ENCODE measurements around the gene COQ8A.

DNA sequence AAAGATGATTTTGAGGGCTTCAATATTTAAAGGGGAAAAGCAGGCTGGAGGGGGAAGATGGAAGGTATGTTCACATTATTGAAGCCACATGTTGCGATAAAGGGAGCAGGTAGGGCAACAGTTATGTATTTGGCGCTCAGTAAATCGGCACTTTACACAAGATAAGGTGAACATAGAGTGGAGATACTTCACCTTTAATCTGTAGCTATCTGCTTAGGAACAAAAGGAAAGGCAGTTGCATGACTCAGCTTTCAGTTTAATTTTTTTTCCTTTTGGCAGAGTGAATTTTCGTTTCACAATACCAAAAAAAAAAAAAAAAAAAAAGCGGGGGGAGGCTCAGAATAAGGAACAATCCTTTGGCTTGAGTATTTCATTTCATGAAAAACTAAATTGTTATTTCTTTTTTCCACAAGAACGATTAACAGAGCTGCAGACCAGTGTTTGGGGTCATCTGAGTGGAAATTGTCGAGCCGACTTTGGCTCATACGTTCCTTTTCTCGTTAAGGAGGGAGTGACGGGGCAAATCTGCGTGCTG is 1.1 kb upstream of the COQ8A start:
- TF ChIP-seq, protein P1, sequence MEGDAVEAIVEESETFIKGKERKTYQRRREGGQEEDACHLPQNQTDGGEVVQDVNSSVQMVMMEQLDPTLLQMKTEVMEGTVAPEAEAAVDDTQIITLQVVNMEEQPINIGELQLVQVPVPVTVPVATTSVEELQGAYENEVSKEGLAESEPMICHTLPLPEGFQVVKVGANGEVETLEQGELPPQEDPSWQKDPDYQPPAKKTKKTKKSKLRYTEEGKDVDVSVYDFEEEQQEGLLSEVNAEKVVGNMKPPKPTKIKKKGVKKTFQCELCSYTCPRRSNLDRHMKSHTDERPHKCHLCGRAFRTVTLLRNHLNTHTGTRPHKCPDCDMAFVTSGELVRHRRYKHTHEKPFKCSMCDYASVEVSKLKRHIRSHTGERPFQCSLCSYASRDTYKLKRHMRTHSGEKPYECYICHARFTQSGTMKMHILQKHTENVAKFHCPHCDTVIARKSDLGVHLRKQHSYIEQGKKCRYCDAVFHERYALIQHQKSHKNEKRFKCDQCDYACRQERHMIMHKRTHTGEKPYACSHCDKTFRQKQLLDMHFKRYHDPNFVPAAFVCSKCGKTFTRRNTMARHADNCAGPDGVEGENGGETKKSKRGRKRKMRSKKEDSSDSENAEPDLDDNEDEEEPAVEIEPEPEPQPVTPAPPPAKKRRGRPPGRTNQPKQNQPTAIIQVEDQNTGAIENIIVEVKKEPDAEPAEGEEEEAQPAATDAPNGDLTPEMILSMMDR (conservative IDR thresholded peaks at IDR 0.05; ENCODE audit: low read depth in 2 of 2): no peak
- TF ChIP-seq ZNF331 (CRISPR knock-in tag; IDR thresholded peaks at IDR 0.05; ENCODE audit: low read depth) (no peak), JUNB (IDR thresholded peaks at IDR 0.05; ENCODE audit: unreplicated experiment) (no peak), EZH2phosphoT487 (IDR thresholded peaks at IDR 0.05; ENCODE audit: unreplicated experiment) (no peak), POLR2AphosphoS5 (IDR thresholded peaks at IDR 0.05; ENCODE audit: low read depth) (no peak), EZH2 (IDR thresholded peaks at IDR 0.05; ENCODE audit: low read depth, unreplicated experiment) (no peak), STAT1 (IDR thresholded peaks at IDR 0.05; ENCODE audit: unreplicated experiment) (no peak), CREB1 (CRISPR knock-in tag; IDR thresholded peaks at IDR 0.05; ENCODE audit: low read depth) (no peak), NANOG (IDR thresholded peaks at IDR 0.05; ENCODE audit: borderline replicate concordance) (no peak), ZNF114 (CRISPR knock-in tag; IDR thresholded peaks at IDR 0.05) (no peak)
- TF ChIP-seq, protein P2, sequence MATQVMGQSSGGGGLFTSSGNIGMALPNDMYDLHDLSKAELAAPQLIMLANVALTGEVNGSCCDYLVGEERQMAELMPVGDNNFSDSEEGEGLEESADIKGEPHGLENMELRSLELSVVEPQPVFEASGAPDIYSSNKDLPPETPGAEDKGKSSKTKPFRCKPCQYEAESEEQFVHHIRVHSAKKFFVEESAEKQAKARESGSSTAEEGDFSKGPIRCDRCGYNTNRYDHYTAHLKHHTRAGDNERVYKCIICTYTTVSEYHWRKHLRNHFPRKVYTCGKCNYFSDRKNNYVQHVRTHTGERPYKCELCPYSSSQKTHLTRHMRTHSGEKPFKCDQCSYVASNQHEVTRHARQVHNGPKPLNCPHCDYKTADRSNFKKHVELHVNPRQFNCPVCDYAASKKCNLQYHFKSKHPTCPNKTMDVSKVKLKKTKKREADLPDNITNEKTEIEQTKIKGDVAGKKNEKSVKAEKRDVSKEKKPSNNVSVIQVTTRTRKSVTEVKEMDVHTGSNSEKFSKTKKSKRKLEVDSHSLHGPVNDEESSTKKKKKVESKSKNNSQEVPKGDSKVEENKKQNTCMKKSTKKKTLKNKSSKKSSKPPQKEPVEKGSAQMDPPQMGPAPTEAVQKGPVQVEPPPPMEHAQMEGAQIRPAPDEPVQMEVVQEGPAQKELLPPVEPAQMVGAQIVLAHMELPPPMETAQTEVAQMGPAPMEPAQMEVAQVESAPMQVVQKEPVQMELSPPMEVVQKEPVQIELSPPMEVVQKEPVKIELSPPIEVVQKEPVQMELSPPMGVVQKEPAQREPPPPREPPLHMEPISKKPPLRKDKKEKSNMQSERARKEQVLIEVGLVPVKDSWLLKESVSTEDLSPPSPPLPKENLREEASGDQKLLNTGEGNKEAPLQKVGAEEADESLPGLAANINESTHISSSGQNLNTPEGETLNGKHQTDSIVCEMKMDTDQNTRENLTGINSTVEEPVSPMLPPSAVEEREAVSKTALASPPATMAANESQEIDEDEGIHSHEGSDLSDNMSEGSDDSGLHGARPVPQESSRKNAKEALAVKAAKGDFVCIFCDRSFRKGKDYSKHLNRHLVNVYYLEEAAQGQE (IDR thresholded peaks at IDR 0.05; ENCODE audit: unreplicated experiment): no peak
- TF ChIP-seq, protein P3, sequence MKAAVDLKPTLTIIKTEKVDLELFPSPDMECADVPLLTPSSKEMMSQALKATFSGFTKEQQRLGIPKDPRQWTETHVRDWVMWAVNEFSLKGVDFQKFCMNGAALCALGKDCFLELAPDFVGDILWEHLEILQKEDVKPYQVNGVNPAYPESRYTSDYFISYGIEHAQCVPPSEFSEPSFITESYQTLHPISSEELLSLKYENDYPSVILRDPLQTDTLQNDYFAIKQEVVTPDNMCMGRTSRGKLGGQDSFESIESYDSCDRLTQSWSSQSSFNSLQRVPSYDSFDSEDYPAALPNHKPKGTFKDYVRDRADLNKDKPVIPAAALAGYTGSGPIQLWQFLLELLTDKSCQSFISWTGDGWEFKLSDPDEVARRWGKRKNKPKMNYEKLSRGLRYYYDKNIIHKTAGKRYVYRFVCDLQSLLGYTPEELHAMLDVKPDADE (IDR thresholded peaks at IDR 0.05): no peak
